Hepatocyte (in vitro differentiated cells): ENCODE measurements around the gene AJUBA. TPM values are rescaled to one million over a fixed set of nuclear protein-coding genes. Genes with fewer than 3 reads are reported as not detected.

Source experiments
- DNase-seq: peaks from one replicate; pipeline ENCODE4 v3.0.0-alpha.2; 2016; ENCODE audit warnings: low spot score
- H2AFZ ChIP-seq: fragments of 200-600 bp; sonication (generic); 2 replicates; pipeline ENCODE4 v1.6.0; 2016; ENCODE audit warnings: antibody characterized with exemption, mild to moderate bottlenecking
- H3K27ac ChIP-seq: fragments of 200-600 bp; sonication (generic); 2 replicates; pipeline ENCODE4 v1.5.1; 2016; ENCODE audit warnings: mild to moderate bottlenecking
- H3K27me3 ChIP-seq: fragments of 200-600 bp; sonication (generic); 2 replicates; pipeline ENCODE4 v1.6.1; 2016
- H3K36me3 ChIP-seq: fragments of 200-600 bp; sonication (generic); replicated peaks from 2 replicates; pipeline ENCODE4 v1.5.1; 2016; ENCODE audit warnings: low read depth; ENCODE audit not compliant: insufficient read depth
- H3K4me1 ChIP-seq: fragments of 200-600 bp; sonication (generic); 2 replicates; pipeline ENCODE4 v1.5.1; 2016; ENCODE audit warnings: mild to moderate bottlenecking, moderate library complexity; ENCODE audit not compliant: insufficient read depth
- H3K4me2 ChIP-seq: fragments of 200-600 bp; sonication (generic); 2 replicates; pipeline ENCODE4 v1.6.0; 2016
- H3K4me3 ChIP-seq: fragments of 200-600 bp; sonication (generic); 2 replicates; pipeline ENCODE4 v1.5.1; 2016; ENCODE audit warnings: mild to moderate bottlenecking
- H3K79me2 ChIP-seq: fragments of 200-600 bp; sonication (generic); 2 replicates; pipeline ENCODE4 v1.6.0; 2017; ENCODE audit warnings: mild to moderate bottlenecking
- H3K9me2 ChIP-seq: fragments of 200-600 bp; sonication (generic); replicated peaks from 2 replicates; pipeline ENCODE4 v1.6.0; 2017; ENCODE audit warnings: mild to moderate bottlenecking; ENCODE audit not compliant: insufficient read depth
- H3K9me3 ChIP-seq: fragments of 200-600 bp; sonication (generic); 2 replicates; pipeline ENCODE4 v1.5.1; 2016; ENCODE audit warnings: low read depth, mild to moderate bottlenecking
- H4K20me1 ChIP-seq: fragments of 200-600 bp; sonication (generic); 2 replicates; pipeline ENCODE4 v1.6.0; 2016; ENCODE audit warnings: mild to moderate bottlenecking; ENCODE audit not compliant: insufficient read depth, poor library complexity, severe bottlenecking
- EZH2 ChIP-seq: fragments of 200-600 bp; sonication (generic); IDR thresholded peaks from 2 replicates; pipeline ENCODE4 v1.6.1; 2016; ENCODE audit warnings: antibody characterized with exemption, mild to moderate bottlenecking, borderline replicate concordance
- EZH2phosphoT487 ChIP-seq: fragments of 200-600 bp; sonication (generic); IDR thresholded peaks from one replicate; pipeline ENCODE4 v1.6.1; 2018; ENCODE audit warnings: antibody characterized with exemption, mild to moderate bottlenecking, low read depth, moderate library complexity; ENCODE audit not compliant: unreplicated experiment, severe bottlenecking
- WGBS: methylation state at CpG from one replicate; pipeline ENCODE4 v1.1.6; 2016; ENCODE audit warnings: low lambda C conversion rate; ENCODE audit errors: missing lambda C conversion rate; 5-methylcytosine and 5-hydroxymethylcytosine counted together
- polyA plus RNA-seq: library from polyadenylated mRNA; unstranded; fragments of >200 nt; fragmentation: Nextera tagmentation; extraction: Ambion mirVana; gene quantifications from 2 replicates; pipeline ENCODE4 v1.2.1, GENCODE V29; 2016
- total RNA-seq: library from RNA; depleted of rRNA; stranded (reverse); fragments of >200 nt; gene quantifications from 2 replicates; pipeline ENCODE4 v1.2.3, GENCODE V29; 2014
- TF ChIP-seq, protein P1 (sequence below): fragments of 200-600 bp; sonication (generic); IDR thresholded peaks from 2 replicates; pipeline ENCODE4 v1.5.1; 2016; ENCODE audit warnings: antibody characterized with exemption, mild to moderate bottlenecking; ENCODE audit not compliant: poor library complexity

Gene AJUBA
- total and polyA plus RNA-seq, 2 experiments from 2014 or later = 43.2 to 80.8 TPM

GRCh38 chr14:23000860-23001259, 18.5 kb upstream of the AJUBA start:
- 82% methylated on average over 2 of the region's 2 CpGs for WGBS
- H3K4me2 ChIP-seq = no peak overlapping the region

GRCh38 chr14:22998329-22999012, 16.1 kb upstream of the AJUBA start:
- H3K27me3 ChIP-seq = no peaks in the 10 kb centered on the region
- 90% methylated on average over 16 of the region's 16 CpGs for WGBS
- H3K79me2 ChIP-seq = no peaks in the 10 kb centered on the region
- H3K4me2 ChIP-seq = no peak overlapping the region
- H2AFZ ChIP-seq = no peak overlapping the region
- H3K9me2 ChIP-seq = no peaks in the 10 kb centered on the region
- peaks cover 10% of the 10 kb centered on the region for H3K4me1 ChIP-seq
- TF ChIP-seq EZH2 (no peak), EZH2phosphoT487 (no peak)
- TF ChIP-seq, protein P1, sequence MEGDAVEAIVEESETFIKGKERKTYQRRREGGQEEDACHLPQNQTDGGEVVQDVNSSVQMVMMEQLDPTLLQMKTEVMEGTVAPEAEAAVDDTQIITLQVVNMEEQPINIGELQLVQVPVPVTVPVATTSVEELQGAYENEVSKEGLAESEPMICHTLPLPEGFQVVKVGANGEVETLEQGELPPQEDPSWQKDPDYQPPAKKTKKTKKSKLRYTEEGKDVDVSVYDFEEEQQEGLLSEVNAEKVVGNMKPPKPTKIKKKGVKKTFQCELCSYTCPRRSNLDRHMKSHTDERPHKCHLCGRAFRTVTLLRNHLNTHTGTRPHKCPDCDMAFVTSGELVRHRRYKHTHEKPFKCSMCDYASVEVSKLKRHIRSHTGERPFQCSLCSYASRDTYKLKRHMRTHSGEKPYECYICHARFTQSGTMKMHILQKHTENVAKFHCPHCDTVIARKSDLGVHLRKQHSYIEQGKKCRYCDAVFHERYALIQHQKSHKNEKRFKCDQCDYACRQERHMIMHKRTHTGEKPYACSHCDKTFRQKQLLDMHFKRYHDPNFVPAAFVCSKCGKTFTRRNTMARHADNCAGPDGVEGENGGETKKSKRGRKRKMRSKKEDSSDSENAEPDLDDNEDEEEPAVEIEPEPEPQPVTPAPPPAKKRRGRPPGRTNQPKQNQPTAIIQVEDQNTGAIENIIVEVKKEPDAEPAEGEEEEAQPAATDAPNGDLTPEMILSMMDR = no peak
- no peak for DNase-seq
- H3K4me3 ChIP-seq = no peak overlapping the region
- H3K9me3 ChIP-seq = no peaks in the 10 kb centered on the region
- H3K27ac ChIP-seq = no peak overlapping the region
- H3K36me3 ChIP-seq = no peaks in the 10 kb centered on the region
- H4K20me1 ChIP-seq = no peaks in the 10 kb centered on the region

More at GRCh38 chr14:23000860-23001259, 18.5 kb upstream of the AJUBA start:
- Histone ChIP-seq H3K4me1 (peaks cover 12% of the 10 kb centered on the region), H3K9me2 (no peaks in the 10 kb centered on the region), H3K79me2 (no peaks in the 10 kb centered on the region), H2AFZ (no peak overlapping the region), H3K4me3 (no peak overlapping the region), H3K27me3 (no peaks in the 10 kb centered on the region), H3K9me3 (no peaks in the 10 kb centered on the region), H3K27ac (no peak overlapping the region), H3K36me3 (no peaks in the 10 kb centered on the region), H4K20me1 (no peaks in the 10 kb centered on the region)
- no peak for DNase-seq
- TF ChIP-seq EZH2 (no peak), EZH2phosphoT487 (no peak)
- TF ChIP-seq, protein P1 = no peak

DNA sequence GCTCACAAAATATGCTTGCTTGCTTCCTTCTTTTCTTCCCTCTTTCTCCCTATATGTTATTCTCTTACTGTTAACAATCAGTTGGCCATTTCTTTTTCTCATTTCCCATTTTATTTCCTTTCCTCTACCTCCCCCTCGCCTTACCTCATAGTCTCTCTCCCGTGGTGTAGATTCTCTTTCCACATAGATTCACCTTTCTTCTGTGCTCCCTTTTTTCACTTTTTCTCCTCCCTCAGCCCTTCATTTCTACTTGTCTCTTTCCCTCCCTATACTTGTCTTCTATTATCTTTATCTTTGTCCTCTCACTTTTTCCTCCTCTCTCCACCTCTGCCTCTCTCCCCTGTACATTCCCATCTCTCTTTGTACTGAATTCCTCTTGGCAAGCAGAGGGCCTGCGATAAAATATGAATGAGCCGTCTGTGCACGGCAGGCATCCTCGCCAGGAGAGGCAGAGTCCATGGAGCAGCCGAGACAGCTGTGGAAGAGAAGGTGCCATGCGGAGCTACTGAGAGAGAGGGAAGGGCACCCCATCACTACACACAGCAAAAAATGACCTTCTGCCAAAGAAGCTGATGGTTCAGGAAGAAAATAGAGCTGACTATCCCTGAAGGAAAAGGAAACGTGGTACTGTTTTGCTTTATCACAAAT, 15.4 kb upstream of the AJUBA start:
- H3K79me2 ChIP-seq = no peaks in the 10 kb centered on the region
- TF ChIP-seq EZH2phosphoT487 (no peak), EZH2 (no peak)
- TF ChIP-seq, protein P1 = no peak

More for the DNA sequence above, 15.4 kb upstream of the AJUBA start:
- H3K27me3 ChIP-seq = no peaks in the 10 kb centered on the region
- H3K4me3 ChIP-seq = no peak overlapping the region
- no peak overlapping the region for H3K4me2 ChIP-seq
- no peak for DNase-seq
- no peak overlapping the region for H2AFZ ChIP-seq
- H3K9me3 ChIP-seq = no peaks in the 10 kb centered on the region
- H3K36me3 ChIP-seq = no peaks in the 10 kb centered on the region
- no peaks in the 10 kb centered on the region for H4K20me1 ChIP-seq
- WGBS = 80% methylated on average over 9 of the region's 9 CpGs
- no peaks in the 10 kb centered on the region for H3K9me2 ChIP-seq
- peaks cover 10% of the 10 kb centered on the region for H3K4me1 ChIP-seq
- peak overlapping the region; percentile 28 for H3K27ac ChIP-seq
